Endodermal cell (in vitro differentiated cells): ENCODE results near the gene ABCC1. TPM values are rescaled to one million over a fixed set of nuclear protein-coding genes. Genes with fewer than 3 reads are reported as not detected.

Experiments
- DNase-seq: peaks from one replicate; pipeline ENCODE4 v3.0.0-alpha.2; 2017
- H3K27ac ChIP-seq: 2 replicates; pipeline ENCODE4 v1.5.1; 2013; ENCODE audit warnings: mild to moderate bottlenecking, low read depth, low read length, moderate library complexity
- H3K27me3 ChIP-seq: 2 replicates; pipeline ENCODE4 v1.6.1; 2013; ENCODE audit warnings: mild to moderate bottlenecking, low read length, moderate library complexity; ENCODE audit not compliant: insufficient read depth, control insufficient read depth, poor library complexity, severe bottlenecking
- H3K36me3 ChIP-seq: 2 replicates; pipeline ENCODE4 v1.7.0; 2013; ENCODE audit warnings: mild to moderate bottlenecking, low read length, moderate library complexity; ENCODE audit not compliant: control insufficient read depth, insufficient read depth
- H3K4me1 ChIP-seq: one replicate; pipeline ENCODE4 v1.7.0; 2013; ENCODE audit warnings: low read length; ENCODE audit not compliant: control insufficient read depth, insufficient read depth
- H3K4me3 ChIP-seq: 2 replicates; pipeline ENCODE4 v1.5.1; 2013; ENCODE audit warnings: mild to moderate bottlenecking, low read length, moderate library complexity
- H3K9ac ChIP-seq: 2 replicates; pipeline ENCODE4 v1.6.1; 2013; ENCODE audit warnings: mild to moderate bottlenecking, low read length, moderate library complexity; ENCODE audit not compliant: poor library complexity, severe bottlenecking; ENCODE audit errors: extremely low read depth
- H3K9me3 ChIP-seq: 2 replicates; pipeline ENCODE4 v1.6.1; 2013; ENCODE audit warnings: mild to moderate bottlenecking, low read length, moderate library complexity; ENCODE audit not compliant: control insufficient read depth
- H3K27ac Mint-ChIP-seq: 2 replicates; pipeline ENCODE4 v1.8.0; 2020; ENCODE audit warnings: mixed read lengths
- H3K27me3 Mint-ChIP-seq: 2 replicates; pipeline ENCODE4 v1.8.0; 2021; ENCODE audit warnings: mild to moderate bottlenecking, mixed read lengths; ENCODE audit not compliant: insufficient read depth
- H3K36me3 Mint-ChIP-seq: 2 replicates; pipeline ENCODE4 v1.8.0; 2020; ENCODE audit warnings: low read depth, mixed read lengths
- H3K4me1 Mint-ChIP-seq: 2 replicates; pipeline ENCODE4 v1.8.0; 2020; ENCODE audit warnings: mixed read lengths
- H3K4me3 Mint-ChIP-seq: 2 replicates; pipeline ENCODE4 v1.8.0; 2020; ENCODE audit warnings: mild to moderate bottlenecking, moderate library complexity, mixed read lengths
- H3K9me3 Mint-ChIP-seq: 2 replicates; pipeline ENCODE4 v1.8.0; 2020; ENCODE audit warnings: mild to moderate bottlenecking, mixed read lengths
- WGBS, 2 experiments: methylation state at CpG; one replicate each; pipeline versions ENCODE4 v1.1.5 to v1.1.7; 2013; ENCODE audit warnings: missing lambda C conversion rate in 2 of 2, mixed read lengths in 1 of 2; ENCODE audit not compliant: insufficient coverage in 1 of 2, insufficient read length in 1 of 2; 5-methylcytosine and 5-hydroxymethylcytosine counted together
- total RNA-seq, 2 donors: library from RNA; stranded (reverse); fragmentation: NEBNext Ultra II Directional in 1 of 2; extraction: Animal tissue kit (Norgen Biotek cat#: 25700) in 1 of 2; gene quantifications; 2 replicates in 1 of 2; 3 replicates in 1 of 2; pipeline ENCODE4 v1.2.1, GENCODE V29; 2021
- TF ChIP-seq, protein P1 (sequence below): fragments of 200-600 bp; sonication (generic); conservative IDR thresholded peaks from 2 replicates; pipeline ENCODE4 v1.5.0; 2021; ENCODE audit warnings: antibody characterized with exemption, mild to moderate bottlenecking

ABCC1 gene
- total RNA-seq, 2 donors from 2014 or later: 47.1 to 51.2 TPM

DNA sequence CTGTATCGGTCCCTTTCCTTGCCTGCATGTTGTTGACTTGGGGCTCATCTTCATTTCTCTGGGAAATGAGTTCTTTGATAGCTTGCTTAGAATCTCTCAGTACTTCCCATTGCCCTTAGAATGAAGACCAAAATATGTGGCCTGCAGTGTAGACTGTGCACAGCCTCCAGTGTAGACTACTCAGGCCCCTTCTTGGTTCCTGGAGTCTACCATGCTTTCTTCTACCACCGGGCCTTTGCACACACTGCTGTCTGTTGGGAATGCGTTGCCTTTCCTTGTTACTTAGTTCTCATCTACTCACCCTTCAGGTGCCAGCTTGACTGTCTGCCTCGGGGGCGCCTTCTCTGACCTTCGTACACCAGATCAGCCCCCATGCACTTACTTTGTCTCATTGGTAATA, 82.0 kb downstream of the ABCC1 start:
- H3K9ac ChIP-seq: no peak overlapping the region
- peaks cover 8% of the 10 kb centered on the region for H3K4me1 Mint-ChIP-seq
- WGBS, 2 experiments: 93 to 100% methylated on average over 3 to 6 of the region's 6 CpGs

DNA sequence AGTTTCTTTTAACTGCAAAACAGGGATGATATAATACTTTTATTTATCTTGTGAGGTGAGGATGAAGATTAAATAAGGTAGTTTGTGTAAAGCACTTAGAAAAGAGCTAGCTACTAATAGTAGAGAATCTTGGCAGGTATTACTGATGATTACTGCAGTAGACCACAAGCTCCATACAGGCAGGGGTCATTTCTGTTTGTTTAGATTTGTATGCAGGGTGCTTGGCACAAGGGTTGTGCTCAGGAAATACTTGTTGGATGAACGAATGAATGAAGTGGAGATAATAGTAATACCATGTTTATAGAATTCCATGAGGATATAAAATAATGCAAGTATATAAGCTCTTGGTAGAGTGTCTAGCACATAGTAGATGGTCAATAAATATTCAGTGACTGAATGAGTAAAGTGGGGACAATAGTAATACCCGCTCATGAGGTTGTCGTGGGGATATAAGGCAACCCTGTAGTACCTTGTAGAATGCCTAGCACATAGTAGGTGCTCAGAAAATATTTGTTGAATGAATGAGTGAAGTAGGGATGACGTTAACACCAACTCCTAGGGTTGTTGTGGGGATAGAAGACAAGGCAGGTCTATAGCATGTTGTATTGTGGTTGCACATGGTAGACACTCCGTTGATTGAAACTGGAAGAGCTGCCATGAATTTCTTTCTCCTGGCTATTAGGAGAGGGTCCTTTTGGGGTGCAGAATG, 83.0 kb downstream of the ABCC1 start:
- Mint-ChIP-seq H3K27ac (no peak overlapping the region), H3K36me3 (peaks cover 44% of the 10 kb centered on the region)

More for the DNA sequence above, 82.0 kb downstream of the ABCC1 start:
- Mint-ChIP-seq H3K36me3 (peaks cover 36% of the 10 kb centered on the region), H3K4me3 (no peak overlapping the region), H3K27me3 (no peaks in the 10 kb centered on the region), H3K9me3 (no peaks in the 10 kb centered on the region), H3K27ac (no peak overlapping the region)
- DNase-seq: no peak
- H3K27ac ChIP-seq: no peak overlapping the region
- peaks cover 17% of the 10 kb centered on the region for H3K36me3 ChIP-seq
- H3K4me3 ChIP-seq: no peak overlapping the region
- TF ChIP-seq, protein P1, sequence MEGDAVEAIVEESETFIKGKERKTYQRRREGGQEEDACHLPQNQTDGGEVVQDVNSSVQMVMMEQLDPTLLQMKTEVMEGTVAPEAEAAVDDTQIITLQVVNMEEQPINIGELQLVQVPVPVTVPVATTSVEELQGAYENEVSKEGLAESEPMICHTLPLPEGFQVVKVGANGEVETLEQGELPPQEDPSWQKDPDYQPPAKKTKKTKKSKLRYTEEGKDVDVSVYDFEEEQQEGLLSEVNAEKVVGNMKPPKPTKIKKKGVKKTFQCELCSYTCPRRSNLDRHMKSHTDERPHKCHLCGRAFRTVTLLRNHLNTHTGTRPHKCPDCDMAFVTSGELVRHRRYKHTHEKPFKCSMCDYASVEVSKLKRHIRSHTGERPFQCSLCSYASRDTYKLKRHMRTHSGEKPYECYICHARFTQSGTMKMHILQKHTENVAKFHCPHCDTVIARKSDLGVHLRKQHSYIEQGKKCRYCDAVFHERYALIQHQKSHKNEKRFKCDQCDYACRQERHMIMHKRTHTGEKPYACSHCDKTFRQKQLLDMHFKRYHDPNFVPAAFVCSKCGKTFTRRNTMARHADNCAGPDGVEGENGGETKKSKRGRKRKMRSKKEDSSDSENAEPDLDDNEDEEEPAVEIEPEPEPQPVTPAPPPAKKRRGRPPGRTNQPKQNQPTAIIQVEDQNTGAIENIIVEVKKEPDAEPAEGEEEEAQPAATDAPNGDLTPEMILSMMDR: no peak
- no peaks in the 10 kb centered on the region for H3K27me3 ChIP-seq
- no peaks in the 10 kb centered on the region for H3K4me1 ChIP-seq
- H3K9me3 ChIP-seq: no peaks in the 10 kb centered on the region

DNA sequence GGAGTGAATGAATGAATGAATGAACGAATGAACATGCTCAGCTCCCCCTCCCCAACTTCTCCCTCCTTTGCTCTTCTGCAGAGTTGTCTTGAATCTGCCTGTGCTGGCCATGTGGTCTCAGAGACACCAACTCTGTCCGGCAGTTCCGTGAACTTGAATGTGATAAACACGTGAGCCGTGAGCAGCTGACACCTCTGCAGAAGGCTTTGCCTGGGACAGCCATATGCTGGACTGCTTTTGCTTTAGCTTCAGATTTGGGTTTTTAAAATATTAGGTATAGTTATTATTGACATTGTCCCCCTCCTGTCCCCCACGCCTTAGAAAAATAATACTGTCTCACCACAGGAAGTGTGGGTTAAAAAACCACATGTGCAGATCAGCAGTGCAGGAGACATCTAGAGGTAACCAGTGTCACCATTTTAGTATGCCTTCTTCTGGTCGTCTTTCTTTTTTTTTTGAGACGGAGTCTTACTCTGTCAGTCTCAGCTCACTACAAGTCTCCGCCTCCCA, 83.8 kb downstream of the ABCC1 start:
- Mint-ChIP-seq H3K4me1 (peaks cover 3% of the 10 kb centered on the region), H3K4me3 (no peak overlapping the region), H3K9me3 (no peaks in the 10 kb centered on the region), H3K36me3 (peaks cover 51% of the 10 kb centered on the region), H3K27ac (no peak overlapping the region), H3K27me3 (no peaks in the 10 kb centered on the region)
- H3K27me3 ChIP-seq: no peaks in the 10 kb centered on the region
- no peak overlapping the region for H3K4me3 ChIP-seq
- 72 to 78% methylated on average over 7 to 9 of the region's 9 CpGs for WGBS, 2 experiments
- no peak for DNase-seq
- no peaks in the 10 kb centered on the region for H3K9me3 ChIP-seq
- H3K9ac ChIP-seq: no peak overlapping the region
- no peaks in the 10 kb centered on the region for H3K4me1 ChIP-seq
- no peak overlapping the region for H3K27ac ChIP-seq
- TF ChIP-seq, protein P1: no peak
- H3K36me3 ChIP-seq: peaks cover 33% of the 10 kb centered on the region

More for the DNA sequence above, 83.0 kb downstream of the ABCC1 start:
- Histone ChIP-seq H3K9me3 (no peaks in the 10 kb centered on the region), H3K9ac (no peak overlapping the region), H3K27me3 (no peaks in the 10 kb centered on the region), H3K4me3 (no peak overlapping the region), H3K27ac (no peak overlapping the region), H3K4me1 (no peaks in the 10 kb centered on the region), H3K36me3 (peaks cover 27% of the 10 kb centered on the region)
- Mint-ChIP-seq H3K27me3 (no peaks in the 10 kb centered on the region), H3K4me3 (no peak overlapping the region), H3K9me3 (no peaks in the 10 kb centered on the region), H3K4me1 (peaks cover 8% of the 10 kb centered on the region)
- no peak for DNase-seq
- TF ChIP-seq, protein P1: no peak
- 76 to 100% methylated on average over 3 to 5 of the region's 5 CpGs for WGBS, 2 experiments
